Measurements from ENCODE around the gene JARID2. TPM values are rescaled to one million over a fixed set of nuclear protein-coding genes. Genes with fewer than 3 reads are reported as not detected.
A peak's percentile ranks its signal among the peaks of the same experiment; 100 is the strongest.

JARID2 gene
- total RNA-seq, 2 donors from 2014 or later, result 20.7 to 50.3 TPM

DNA sequence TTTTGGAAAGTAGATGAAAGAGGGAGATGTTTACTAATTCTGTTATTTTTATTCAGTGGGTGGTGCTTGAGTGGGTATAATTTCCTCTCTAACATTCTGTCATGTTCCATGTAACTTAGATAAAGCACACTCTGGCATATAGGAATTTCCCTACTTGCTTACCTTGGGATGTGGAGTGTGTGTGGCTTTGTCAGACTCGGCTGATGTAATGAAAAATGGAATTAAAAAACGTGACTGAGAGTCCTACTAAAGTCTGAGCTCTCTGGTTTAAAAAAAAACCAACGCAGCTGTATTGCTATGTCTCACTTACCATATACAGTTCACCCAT is 98.3 kb downstream of the JARID2 start:
- Mint-ChIP-seq H3K27ac (no peak overlapping the region), H3K4me1 (peaks cover 54% of the 10 kb centered on the region), H3K9me3 (no peaks in the 10 kb centered on the region), H3K36me3 (ENCODE audit: low read depth) (peaks cover 32% of the 10 kb centered on the region), H3K27me3 (no peaks in the 10 kb centered on the region), H3K4me3 (peak overlapping the region; percentile 28)
- ATAC-seq (replicated peaks), result no peak

DNA sequence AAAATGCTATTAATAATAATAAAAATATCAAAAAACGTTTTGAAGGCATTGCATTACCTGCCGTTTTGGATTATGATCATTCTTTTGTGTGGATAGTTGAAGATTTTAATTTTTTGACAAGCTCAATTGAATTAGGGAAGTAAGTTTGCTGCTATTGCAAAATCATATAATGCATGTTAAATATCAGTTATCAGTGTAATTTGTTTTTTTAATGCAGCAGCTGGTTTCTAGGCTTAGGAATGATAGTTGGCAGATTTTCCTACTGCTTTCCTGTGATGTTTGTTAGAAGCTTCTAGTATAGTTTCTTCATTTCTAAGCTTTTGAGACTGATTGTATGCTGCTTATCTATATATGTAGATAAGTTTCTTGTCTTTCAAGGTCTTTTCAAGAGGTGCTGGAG is 99.0 kb downstream of the JARID2 start:
- no peaks in the 10 kb centered on the region for H3K9me3 Mint-ChIP-seq
- peaks cover 51% of the 10 kb centered on the region for H3K4me1 Mint-ChIP-seq
- H3K4me3 Mint-ChIP-seq, result no peak overlapping the region
- no peak for ATAC-seq (replicated peaks)
- no peak overlapping the region for H3K27ac Mint-ChIP-seq
- H3K36me3 Mint-ChIP-seq (ENCODE audit: low read depth), result peaks cover 36% of the 10 kb centered on the region
- H3K27me3 Mint-ChIP-seq, result no peaks in the 10 kb centered on the region

DNA sequence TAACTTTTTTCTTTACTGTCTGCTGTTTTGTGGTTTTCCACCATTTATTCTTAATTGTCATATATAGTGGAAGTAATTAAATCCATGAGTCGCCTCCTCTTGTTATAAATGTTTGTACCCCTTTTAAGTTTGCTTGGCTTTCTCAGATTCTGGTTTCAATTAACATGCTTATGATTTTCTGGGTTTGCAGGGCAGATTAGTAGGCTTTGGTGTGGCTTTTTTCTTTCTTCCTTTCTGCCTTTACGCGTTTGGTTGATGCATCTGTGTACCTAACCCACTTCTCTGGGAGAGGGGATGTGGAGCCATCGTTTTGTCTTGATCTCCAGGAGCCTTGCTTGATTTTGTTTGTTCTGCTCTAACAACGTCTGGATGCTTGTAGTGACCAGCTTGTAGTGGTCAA is 100.4 kb downstream of the JARID2 start:
- ATAC-seq (replicated peaks), result peak; percentile 51
- no peaks in the 10 kb centered on the region for H3K27me3 Mint-ChIP-seq
- H3K4me3 Mint-ChIP-seq, result peak overlapping the region; percentile 23
- peaks cover 39% of the 10 kb centered on the region for H3K4me1 Mint-ChIP-seq
- peaks cover 37% of the 10 kb centered on the region for H3K36me3 Mint-ChIP-seq (ENCODE audit: low read depth)
- H3K27ac Mint-ChIP-seq, result peak overlapping the region; percentile 37
- no peaks in the 10 kb centered on the region for H3K9me3 Mint-ChIP-seq

GRCh38 chr6:15348528-15348927 is 102.7 kb downstream of the JARID2 start:
- Mint-ChIP-seq H3K27ac (no peak overlapping the region), H3K4me1 (peaks cover 47% of the 10 kb centered on the region), H3K9me3 (no peaks in the 10 kb centered on the region), H3K36me3 (ENCODE audit: low read depth) (peaks cover 49% of the 10 kb centered on the region), H3K4me3 (no peak overlapping the region), H3K27me3 (no peaks in the 10 kb centered on the region)
- no peak for ATAC-seq (replicated peaks)

GRCh38 chr6:15349379-15349778 is 103.5 kb downstream of the JARID2 start:
- Mint-ChIP-seq H3K27ac (no peak overlapping the region), H3K36me3 (ENCODE audit: low read depth) (peaks cover 58% of the 10 kb centered on the region), H3K4me1 (peaks cover 48% of the 10 kb centered on the region), H3K4me3 (no peak overlapping the region), H3K9me3 (no peaks in the 10 kb centered on the region), H3K27me3 (no peaks in the 10 kb centered on the region)
- no peak for ATAC-seq (replicated peaks)

GRCh38 chr6:15350386-15351083 is 104.7 kb downstream of the JARID2 start:
- no peaks in the 10 kb centered on the region for H3K9me3 Mint-ChIP-seq
- H3K4me3 Mint-ChIP-seq, result no peak overlapping the region
- peak; percentile 24 for ATAC-seq (replicated peaks)

GRCh38 chr6:15351631-15352030 is 105.8 kb downstream of the JARID2 start:
- Mint-ChIP-seq H3K27ac (no peak overlapping the region), H3K4me1 (peaks cover 50% of the 10 kb centered on the region), H3K27me3 (no peaks in the 10 kb centered on the region), H3K36me3 (ENCODE audit: low read depth) (peaks cover 79% of the 10 kb centered on the region), H3K9me3 (no peaks in the 10 kb centered on the region), H3K4me3 (no peak overlapping the region)
- no peak for ATAC-seq (replicated peaks)

More at GRCh38 chr6:15350386-15351083, 104.7 kb downstream of the JARID2 start:
- Mint-ChIP-seq H3K27me3 (no peaks in the 10 kb centered on the region), H3K27ac (no peak overlapping the region), H3K4me1 (peaks cover 52% of the 10 kb centered on the region), H3K36me3 (ENCODE audit: low read depth) (peaks cover 68% of the 10 kb centered on the region)

DNA sequence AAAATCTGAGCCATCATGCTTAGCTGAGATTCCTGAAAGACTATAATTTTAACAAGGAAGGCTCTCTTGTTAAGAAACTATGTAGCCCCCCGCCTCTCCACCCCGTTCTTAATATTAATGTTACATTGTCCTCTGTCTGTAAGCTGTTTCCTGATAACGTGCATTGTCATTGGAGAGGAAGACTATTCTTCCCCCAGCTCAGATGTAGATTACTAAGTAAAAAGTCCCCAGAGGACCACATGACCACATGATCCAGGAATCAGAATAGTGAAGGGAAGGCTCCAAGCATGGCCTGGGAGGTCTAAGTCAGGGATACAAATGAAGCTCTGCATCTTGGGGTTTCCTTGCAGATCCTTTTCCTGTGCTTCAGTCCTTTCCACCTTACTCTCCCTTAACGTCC is 106.4 kb downstream of the JARID2 start:
- peak overlapping the region; percentile 83 for H3K27ac Mint-ChIP-seq
- ATAC-seq (replicated peaks), result peak; percentile 25
- H3K27me3 Mint-ChIP-seq, result no peaks in the 10 kb centered on the region
- H3K9me3 Mint-ChIP-seq, result no peaks in the 10 kb centered on the region
- H3K4me3 Mint-ChIP-seq, result peak overlapping the region; percentile 44
- peaks cover 45% of the 10 kb centered on the region for H3K4me1 Mint-ChIP-seq
- H3K36me3 Mint-ChIP-seq (ENCODE audit: low read depth), result peaks cover 85% of the 10 kb centered on the region

DNA sequence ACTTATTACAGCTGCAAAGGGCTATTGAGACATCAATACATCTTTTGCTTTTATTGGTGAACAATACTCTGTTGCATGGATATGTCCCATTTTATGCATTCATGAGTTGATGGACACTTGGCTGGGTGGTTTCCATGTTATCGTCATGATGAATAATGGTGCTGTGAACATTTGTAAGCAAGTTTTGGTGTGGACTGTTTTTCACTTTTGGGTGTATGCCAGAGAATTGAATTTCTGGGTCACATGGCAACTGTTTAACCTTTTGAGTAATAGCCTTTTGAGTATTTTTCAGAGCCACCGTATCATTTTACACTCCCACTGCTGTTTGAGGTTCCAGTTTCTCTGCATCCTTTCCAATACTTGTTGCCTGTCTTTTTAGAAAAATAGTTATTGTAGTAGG is 107.0 kb downstream of the JARID2 start:
- peaks cover 47% of the 10 kb centered on the region for H3K4me1 Mint-ChIP-seq
- H3K4me3 Mint-ChIP-seq, result peak overlapping the region; percentile 44
- H3K27me3 Mint-ChIP-seq, result no peaks in the 10 kb centered on the region
- H3K9me3 Mint-ChIP-seq, result no peaks in the 10 kb centered on the region
- ATAC-seq (replicated peaks), result peak; percentile 80
- peak overlapping the region; percentile 83 for H3K27ac Mint-ChIP-seq
- peaks cover 91% of the 10 kb centered on the region for H3K36me3 Mint-ChIP-seq (ENCODE audit: low read depth)

- H3K4me1 Mint-ChIP-seq, result peaks cover 61% of the 10 kb centered on the region
- no peak overlapping the region for H3K4me3 Mint-ChIP-seq
- H3K27ac Mint-ChIP-seq, result no peak overlapping the region
- H3K27me3 Mint-ChIP-seq, result no peaks in the 10 kb centered on the region
- H3K9me3 Mint-ChIP-seq, result no peaks in the 10 kb centered on the region
- peaks cover 89% of the 10 kb centered on the region for H3K36me3 Mint-ChIP-seq (ENCODE audit: low read depth)
- no peak for ATAC-seq (replicated peaks)
These were observed 109.8 kb downstream of the JARID2 start for GRCh38 chr6:15355683-15356099.

GRCh38 chr6:15356179-15356578 is 110.3 kb downstream of the JARID2 start:
- Mint-ChIP-seq H3K4me1 (peaks cover 60% of the 10 kb centered on the region), H3K36me3 (ENCODE audit: low read depth) (peaks cover 84% of the 10 kb centered on the region), H3K27ac (no peak overlapping the region), H3K27me3 (no peaks in the 10 kb centered on the region), H3K9me3 (no peaks in the 10 kb centered on the region), H3K4me3 (no peak overlapping the region)
- no peak for ATAC-seq (replicated peaks)

- Mint-ChIP-seq H3K36me3 (ENCODE audit: low read depth) (peaks cover 76% of the 10 kb centered on the region), H3K4me1 (peaks cover 52% of the 10 kb centered on the region), H3K27ac (no peak overlapping the region), H3K27me3 (no peaks in the 10 kb centered on the region), H3K4me3 (no peak overlapping the region), H3K9me3 (no peaks in the 10 kb centered on the region)
- ATAC-seq (replicated peaks), result no peak
These were observed 111.1 kb downstream of the JARID2 start for GRCh38 chr6:15356937-15357336.

- peak overlapping the region; percentile 60 for H3K27ac Mint-ChIP-seq
- no peaks in the 10 kb centered on the region for H3K27me3 Mint-ChIP-seq
- ATAC-seq (replicated peaks), result no peak
- H3K4me1 Mint-ChIP-seq, result peaks cover 47% of the 10 kb centered on the region
- H3K36me3 Mint-ChIP-seq (ENCODE audit: low read depth), result peaks cover 70% of the 10 kb centered on the region
- no peak overlapping the region for H3K4me3 Mint-ChIP-seq
- H3K9me3 Mint-ChIP-seq, result no peaks in the 10 kb centered on the region
These were observed 111.9 kb downstream of the JARID2 start for GRCh38 chr6:15357782-15358181.

DNA sequence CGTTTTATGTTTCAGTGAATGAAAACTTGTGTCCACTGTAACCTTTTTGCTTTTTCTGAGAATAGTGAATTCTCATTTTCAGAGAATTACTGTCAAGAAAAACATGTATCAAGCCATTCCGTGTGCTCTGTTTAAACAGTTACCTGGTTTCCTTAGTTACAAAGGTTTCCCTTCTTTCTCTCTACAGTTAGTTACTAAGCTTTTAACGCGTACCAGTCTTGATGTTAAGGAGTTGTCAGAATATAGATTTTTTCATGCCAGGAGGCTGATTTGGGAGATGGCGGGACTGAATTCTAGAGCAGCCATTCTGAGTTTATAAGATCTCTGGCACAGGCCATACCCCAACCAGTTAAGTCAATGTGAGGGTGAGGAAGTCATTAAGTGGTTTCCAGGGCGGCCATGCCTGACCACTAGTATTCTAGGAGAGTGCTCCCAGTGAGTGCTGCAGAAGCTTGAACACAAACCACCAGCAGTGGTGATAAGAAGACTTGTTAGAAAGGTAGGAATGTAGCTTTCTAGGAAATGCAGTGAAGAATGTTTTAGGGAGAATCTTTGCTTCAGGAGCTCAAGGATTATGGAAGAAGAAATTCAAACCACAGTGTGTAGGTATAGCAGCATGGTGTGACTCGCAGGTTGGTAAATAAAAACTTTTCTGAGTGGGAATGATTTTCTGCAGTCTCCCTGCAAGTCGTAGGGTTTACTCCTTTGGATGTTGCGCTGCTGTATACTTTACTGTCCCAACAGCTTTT is 112.9 kb downstream of the JARID2 start:
- Mint-ChIP-seq H3K4me1 (peaks cover 39% of the 10 kb centered on the region), H3K36me3 (ENCODE audit: low read depth) (peaks cover 60% of the 10 kb centered on the region), H3K9me3 (no peaks in the 10 kb centered on the region), H3K27ac (peak overlapping the region; percentile 60), H3K27me3 (no peaks in the 10 kb centered on the region), H3K4me3 (peak overlapping the region; percentile 4)
- ATAC-seq (replicated peaks), result no peak

GRCh38 chr6:15359335-15359862 is 113.5 kb downstream of the JARID2 start:
- H3K9me3 Mint-ChIP-seq, result no peaks in the 10 kb centered on the region
- peak; percentile 36 for ATAC-seq (replicated peaks)
- H3K36me3 Mint-ChIP-seq (ENCODE audit: low read depth), result peaks cover 54% of the 10 kb centered on the region

More at GRCh38 chr6:15359335-15359862, 113.5 kb downstream of the JARID2 start:
- Mint-ChIP-seq H3K4me1 (peaks cover 33% of the 10 kb centered on the region), H3K27ac (no peak overlapping the region), H3K4me3 (no peak overlapping the region), H3K27me3 (no peaks in the 10 kb centered on the region)
